Measurements from ENCODE around the gene TCN2. TPM values are rescaled to one million over a fixed set of nuclear protein-coding genes. Genes with fewer than 3 reads are reported as not detected.
"Not testable (repeated sequence)": the region's sequence is repeated elsewhere in the genome, so short reads cannot be mapped to it uniquely, and the experiment has no call there.

TCN2 gene
- total RNA-seq, 4 donors from 2014 or later = 28.7 to 44.2 (median 40.2) TPM

DNA sequence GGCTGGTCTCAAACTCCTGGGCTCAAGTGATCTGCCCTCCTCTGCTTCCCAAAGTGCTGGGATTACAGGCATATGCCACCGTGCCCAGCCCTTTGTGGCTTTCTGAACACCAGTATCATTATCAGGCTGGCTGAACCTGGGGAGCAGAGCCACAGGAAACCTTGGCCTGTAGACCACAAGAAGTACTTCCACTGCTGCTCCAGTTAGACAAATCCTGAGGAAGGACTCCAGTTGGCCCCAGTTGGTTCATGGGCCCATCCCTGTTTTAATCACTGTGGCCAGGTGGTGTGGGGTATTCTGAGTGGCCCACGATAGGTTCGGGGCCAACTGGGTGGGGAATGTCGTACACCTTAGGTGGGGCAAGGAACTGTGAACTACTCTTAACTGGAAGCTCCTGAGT is 66.2 kb downstream of the TCN2 start:
- peaks cover 0 to 6% (median 5%) of the 10 kb centered on the region in 4 donors for H3K4me1 ChIP-seq
- H3K4me3 ChIP-seq = no peak overlapping the region
- H3K27me3 ChIP-seq = peaks cover 0 to 13% (median 0%) of the 10 kb centered on the region in 4 donors
- 94% methylated on average over 4 of the region's 4 CpGs for WGBS
- H3K9me3 ChIP-seq = no peaks in the 10 kb centered on the region
- H3K36me3 ChIP-seq = no peaks in the 10 kb centered on the region
- TF ChIP-seq POLR2AphosphoS5 (IDR thresholded peaks at IDR 0.05) (no peak), POLR2A (IDR thresholded peaks at IDR 0.05; ENCODE audit: low read depth) (no peak), EP300 (IDR thresholded peaks at IDR 0.05) (no peak)
- TF ChIP-seq, protein P1, sequence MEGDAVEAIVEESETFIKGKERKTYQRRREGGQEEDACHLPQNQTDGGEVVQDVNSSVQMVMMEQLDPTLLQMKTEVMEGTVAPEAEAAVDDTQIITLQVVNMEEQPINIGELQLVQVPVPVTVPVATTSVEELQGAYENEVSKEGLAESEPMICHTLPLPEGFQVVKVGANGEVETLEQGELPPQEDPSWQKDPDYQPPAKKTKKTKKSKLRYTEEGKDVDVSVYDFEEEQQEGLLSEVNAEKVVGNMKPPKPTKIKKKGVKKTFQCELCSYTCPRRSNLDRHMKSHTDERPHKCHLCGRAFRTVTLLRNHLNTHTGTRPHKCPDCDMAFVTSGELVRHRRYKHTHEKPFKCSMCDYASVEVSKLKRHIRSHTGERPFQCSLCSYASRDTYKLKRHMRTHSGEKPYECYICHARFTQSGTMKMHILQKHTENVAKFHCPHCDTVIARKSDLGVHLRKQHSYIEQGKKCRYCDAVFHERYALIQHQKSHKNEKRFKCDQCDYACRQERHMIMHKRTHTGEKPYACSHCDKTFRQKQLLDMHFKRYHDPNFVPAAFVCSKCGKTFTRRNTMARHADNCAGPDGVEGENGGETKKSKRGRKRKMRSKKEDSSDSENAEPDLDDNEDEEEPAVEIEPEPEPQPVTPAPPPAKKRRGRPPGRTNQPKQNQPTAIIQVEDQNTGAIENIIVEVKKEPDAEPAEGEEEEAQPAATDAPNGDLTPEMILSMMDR (IDR thresholded peaks at IDR 0.05) = no peak
- DNase-seq (ENCODE audit: extremely low spot score) = no peak
- no peak overlapping the region for H3K27ac ChIP-seq (replicated peaks in 1 of 4)
- intact Hi-C loops (cut with DNase I) = no loop called here

DNA sequence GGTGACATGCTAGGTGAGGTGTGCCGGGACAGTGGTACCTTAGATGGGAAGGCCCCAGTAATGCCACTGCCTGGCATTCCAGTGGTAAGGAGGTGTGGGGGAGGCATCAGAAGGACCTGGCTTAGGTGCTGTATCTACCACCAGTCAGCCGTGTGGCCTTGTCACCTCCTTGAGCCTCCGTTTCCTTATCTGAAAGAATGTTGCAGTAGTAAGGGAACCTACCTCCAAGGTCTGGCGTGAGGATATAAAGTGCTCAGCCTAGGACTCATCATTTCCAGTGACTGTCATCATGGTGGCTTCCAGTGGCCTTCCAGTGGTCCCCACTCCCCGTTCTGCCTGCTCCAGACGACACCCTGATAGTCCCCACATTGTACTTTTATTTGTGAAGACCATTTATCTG is 67.5 kb downstream of the TCN2 start:
- Histone ChIP-seq H3K4me3 (no peak overlapping the region), H3K27me3 (peaks cover 0 to 13% (median 0%) of the 10 kb centered on the region in 4 donors), H3K36me3 (no peaks in the 10 kb centered on the region), H3K9me3 (no peaks in the 10 kb centered on the region), H3K4me1 (no peaks in the 10 kb centered on the region), H3K27ac (replicated peaks in 1 of 4) (no peak overlapping the region)
- DNase-seq (ENCODE audit: extremely low spot score) = no peak
- WGBS = 97% methylated on average over 5 of the region's 6 CpGs
- intact Hi-C loops (cut with DNase I) = no loop called here
- no peak for TF ChIP-seq EP300 (IDR thresholded peaks at IDR 0.05)
- TF ChIP-seq, protein P1 (IDR thresholded peaks at IDR 0.05) = no peak
- TF ChIP-seq POLR2AphosphoS5 (IDR thresholded peaks at IDR 0.05) = no peak
- TF ChIP-seq POLR2A (IDR thresholded peaks at IDR 0.05; ENCODE audit: low read depth) = no peak

DNA sequence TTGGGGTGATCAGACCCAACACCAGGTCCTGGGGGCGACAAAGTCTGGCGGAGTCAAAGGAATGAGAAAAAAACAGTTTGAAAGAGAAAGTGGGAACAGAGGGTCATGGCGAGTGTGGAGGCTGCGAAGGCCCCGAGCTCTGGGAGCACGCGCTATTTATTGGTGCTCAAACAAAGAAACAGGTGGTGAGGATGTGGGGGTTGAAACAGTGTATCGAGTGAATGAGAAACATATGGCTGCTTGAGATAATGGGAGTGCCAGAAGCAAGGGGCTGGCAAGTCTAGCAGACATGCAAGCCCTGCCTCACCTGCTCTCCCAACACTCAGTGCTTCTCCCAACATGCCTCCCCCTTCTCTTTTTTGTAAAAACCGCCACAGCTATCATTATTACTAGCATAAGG is 68.5 kb downstream of the TCN2 start:
- H3K4me1 ChIP-seq = no peaks in the 10 kb centered on the region
- no peak overlapping the region for H3K4me3 ChIP-seq
- H3K27me3 ChIP-seq = peaks cover 0 to 13% (median 0%) of the 10 kb centered on the region in 4 donors
- 79% methylated on average over 9 of the region's 9 CpGs for WGBS
- no peaks in the 10 kb centered on the region for H3K9me3 ChIP-seq
- no peak overlapping the region for H3K27ac ChIP-seq (replicated peaks in 1 of 4)
- TF ChIP-seq EP300 (IDR thresholded peaks at IDR 0.05) (no peak), POLR2A (IDR thresholded peaks at IDR 0.05; ENCODE audit: low read depth) (no peak), POLR2AphosphoS5 (IDR thresholded peaks at IDR 0.05) (no peak)
- TF ChIP-seq, protein P1 (IDR thresholded peaks at IDR 0.05) = no peak
- H3K36me3 ChIP-seq = no peaks in the 10 kb centered on the region
- no peak for DNase-seq (ENCODE audit: extremely low spot score)
- intact Hi-C loops (cut with DNase I) = no loop called here

DNA sequence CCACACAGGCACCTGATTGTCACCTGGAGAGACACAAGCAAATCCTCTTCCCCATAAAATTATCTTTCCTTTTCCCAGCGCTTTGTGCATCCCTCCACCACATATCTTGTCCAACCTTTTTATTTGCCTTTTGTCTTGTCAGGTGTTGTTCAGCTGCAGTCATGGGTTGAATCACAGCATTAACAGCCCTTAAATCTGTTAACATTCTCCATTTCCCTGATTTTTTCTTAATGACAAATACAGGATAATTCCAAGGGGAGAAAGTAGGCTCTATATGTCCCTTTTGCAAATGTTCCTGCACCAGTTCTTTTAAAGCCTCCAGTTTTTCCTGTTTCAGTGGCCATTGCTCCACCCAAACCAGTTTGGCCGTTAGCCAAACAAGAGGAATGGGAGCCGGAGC is 69.6 kb downstream of the TCN2 start:
- intact Hi-C loops (cut with DNase I) = not testable (repeated sequence)

More for the DNA sequence above, 69.6 kb downstream of the TCN2 start:
- H3K4me3 ChIP-seq; H3K27ac ChIP-seq (replicated peaks in 1 of 4); DNase-seq (ENCODE audit: extremely low spot score); H3K36me3 ChIP-seq; H3K9me3 ChIP-seq; H3K4me1 ChIP-seq: not testable (repeated sequence)
- WGBS = 80% methylated on average over 3 of the region's 3 CpGs
- H3K27me3 ChIP-seq = peaks cover 0 to 13% (median 0%) of the 10 kb centered on the region in 4 donors

Other genes with a start within 250 kb of the TCN2 start
- gene RNF215, start 219.8 kb upstream of the TCN2 start, total RNA-seq = 10 to 100 TPM in 3 of 4 donors, 1 to 10 TPM in 1; 6.6 to 18.5 (median 15.0) TPM
- 10 to 100 TPM in 2 of 4 donors, 1 to 10 TPM in 2; 3.3 to 16.7 (median 8.5) TPM for gene SEC14L2, start 210.2 kb upstream of the TCN2 start, total RNA-seq
- gene MTFP1, start 181.4 kb upstream of the TCN2 start, total RNA-seq = 1 to 10 TPM; 1.2 to 7.1 (median 3.4) TPM
- not detected for gene SEC14L3, start 135.2 kb upstream of the TCN2 start, total RNA-seq
- not detected for gene SEC14L4, start 101.5 kb upstream of the TCN2 start, total RNA-seq
- 1 to 10 TPM in 3 of 4 donors, not detected in 1; 1.2 to 1.5 (median 1.4) TPM for gene SEC14L6, start 60.4 kb upstream of the TCN2 start, total RNA-seq
- 1 to 10 TPM; 1.2 to 3.2 (median 1.9) TPM for gene GAL3ST1, start 32.5 kb upstream of the TCN2 start, total RNA-seq
- gene PES1, start 15.3 kb upstream of the TCN2 start, total RNA-seq = 10 to 100 TPM; 28.2 to 55.7 (median 42.9) TPM
- 10 to 100 TPM in 2 of 4 donors, 1 to 10 TPM in 2; 4.2 to 14.1 (median 9.7) TPM for gene SLC35E4, start 28.6 kb downstream of the TCN2 start, total RNA-seq
- 10 to 100 TPM in 2 of 4 donors, 1 to 10 TPM in 2; 6.5 to 11.5 (median 9.8) TPM for gene DUSP18, start 60.7 kb downstream of the TCN2 start, total RNA-seq
- 1 to 10 TPM in 3 of 4 donors, under 1 TPM in 1; 0.42 to 4.6 (median 2.9) TPM for gene OSBP2, start 87.7 kb downstream of the TCN2 start, total RNA-seq

Measured in esophagus muscularis mucosa (tissue), 4 donors.